Activated CD4-positive, alpha-beta T cell treated with anti-CD3 and anti-CD28 coated beads for 24 hours (primary cell): ENCODE data around the gene MRPL14.
"Not testable (repeated sequence)": the region's sequence is repeated elsewhere in the genome, so short reads cannot be mapped to it uniquely, and the experiment has no call there.

ENCODE experiments used
- DNase-seq, 2 donors: peaks; one replicate each; pipeline ENCODE4 v3.0.0-alpha.2; 2020; ENCODE audit warnings: low read depth in 2 of 2

Gene MRPL14

DNA sequence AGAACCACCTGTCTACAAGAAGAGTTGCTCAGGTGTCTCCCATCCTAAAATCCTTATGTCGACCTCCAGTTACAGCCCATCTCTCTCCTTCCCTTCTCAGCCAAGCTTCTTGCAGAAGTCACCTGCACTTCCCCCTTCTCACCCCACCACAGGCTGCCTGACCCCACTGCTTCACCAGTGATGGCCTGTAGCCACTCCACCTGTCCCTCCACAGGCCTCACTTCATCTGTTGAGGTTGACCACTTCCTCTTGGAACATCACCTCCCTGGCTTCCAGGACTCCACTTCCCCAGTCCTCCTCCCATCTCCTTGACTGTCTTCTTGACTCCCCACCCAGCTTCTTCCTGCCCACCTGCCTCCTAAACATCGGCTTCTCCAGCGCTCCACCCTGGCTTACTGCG, 25.4 kb downstream of the MRPL14 start:
- DNase-seq, result no peak

DNA sequence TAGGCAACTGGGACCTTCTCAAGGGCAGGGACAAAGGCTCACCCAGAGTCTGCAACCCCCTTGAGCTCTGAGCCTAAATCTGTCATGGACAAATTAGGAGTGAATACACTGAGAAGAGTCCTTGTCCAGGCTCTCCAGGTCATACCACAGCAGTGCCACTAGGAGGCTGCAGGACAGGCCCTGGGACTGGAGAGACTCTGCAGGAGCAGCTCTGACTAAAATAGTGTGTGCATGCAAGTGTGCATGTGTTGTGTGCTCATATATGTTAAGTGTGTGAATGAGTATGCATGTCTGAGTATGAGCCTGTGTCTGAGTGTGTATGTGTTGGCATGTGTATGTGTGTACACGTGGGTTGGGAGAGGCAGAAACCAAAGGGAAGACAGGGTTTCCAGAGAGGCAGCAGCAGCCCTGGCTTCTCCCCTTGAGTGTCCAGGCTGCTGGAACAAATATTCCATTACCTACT, 27.1 kb downstream of the MRPL14 start:
- DNase-seq, result no peak

DNA sequence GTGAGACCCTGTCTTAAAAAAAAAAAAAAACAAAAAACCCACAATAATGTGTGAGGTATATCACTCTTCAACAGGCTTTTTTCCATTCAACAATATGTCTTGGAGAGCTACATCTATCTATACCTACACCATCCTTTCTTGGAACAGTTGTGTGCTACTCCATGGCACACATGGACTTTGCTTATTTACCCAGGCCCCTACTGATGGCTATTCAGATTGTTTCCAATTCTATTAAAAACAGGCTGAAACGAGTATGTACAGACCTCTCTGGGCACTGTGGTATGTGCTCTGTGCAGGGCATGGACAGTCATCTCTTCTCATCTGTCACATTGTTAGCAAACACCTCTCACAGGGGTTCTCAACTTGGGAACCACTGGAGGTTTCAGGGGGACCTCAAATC, 28.1 kb downstream of the MRPL14 start:
- no peak for DNase-seq

DNA sequence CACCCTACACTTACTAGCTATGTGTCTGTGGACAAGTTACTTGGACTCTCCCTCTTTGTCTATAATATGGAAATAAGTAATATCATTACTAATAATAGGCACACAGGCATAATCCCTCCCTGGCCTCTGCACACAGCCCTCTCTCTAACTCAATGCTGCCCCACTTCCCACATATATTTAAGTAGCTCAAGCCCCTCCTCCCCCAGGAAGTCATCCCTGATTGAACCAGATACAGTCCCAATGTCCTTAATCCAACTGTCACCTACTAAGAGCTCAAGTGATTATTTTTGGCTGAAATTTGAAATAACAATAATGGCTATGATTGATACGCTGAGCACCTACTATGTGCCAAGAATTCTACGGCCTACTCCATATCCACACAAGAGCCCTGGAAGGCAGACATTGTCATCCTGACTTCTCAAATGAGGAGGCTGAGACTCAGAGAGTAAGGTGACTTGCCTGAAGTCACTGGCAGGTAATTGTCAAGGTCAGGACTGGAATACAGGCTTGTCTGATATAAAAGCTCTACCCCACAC, 29.4 kb downstream of the MRPL14 start:
- no peak for DNase-seq

DNA sequence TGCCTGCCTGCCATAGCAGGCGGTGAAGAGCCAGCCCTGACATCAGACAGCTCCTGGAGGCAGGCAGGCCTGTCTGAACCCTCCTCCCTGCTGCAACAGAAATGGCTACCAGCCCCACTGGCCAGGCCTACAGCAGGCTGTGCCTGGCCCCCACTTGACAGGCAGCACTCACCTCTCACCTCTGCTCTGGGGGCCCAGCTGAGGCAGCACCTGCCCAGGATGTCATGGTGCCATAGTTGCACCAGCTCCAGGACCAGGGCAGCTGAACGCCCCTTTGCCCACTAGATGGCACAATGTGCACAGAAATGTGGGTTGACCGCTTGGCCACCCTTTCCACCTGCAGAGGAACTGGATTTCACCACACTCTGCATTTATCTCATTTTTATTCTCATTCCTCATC, 30.6 kb downstream of the MRPL14 start:
- peak; percentile 57 to 63 for DNase-seq

DNA sequence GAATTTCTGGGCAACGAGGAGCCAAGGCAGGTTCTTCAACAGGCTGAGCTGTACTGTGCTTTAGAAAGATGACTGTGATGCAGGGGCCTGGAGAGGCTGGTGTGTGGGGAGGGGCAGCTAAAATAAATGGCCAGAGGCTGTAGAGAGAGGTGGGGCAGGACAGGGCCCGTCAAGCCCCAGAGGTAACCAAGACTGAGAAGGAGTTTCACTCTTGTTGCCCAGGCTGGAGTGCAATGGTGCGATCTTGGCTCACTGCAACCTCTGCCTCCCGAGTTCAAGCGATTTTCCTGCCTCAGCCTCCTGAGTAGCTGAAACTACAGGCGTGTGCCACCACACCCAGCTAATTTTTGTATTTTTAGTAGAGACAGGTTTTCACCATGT, 32.0 kb downstream of the MRPL14 start:
- not testable (repeated sequence) for DNase-seq

DNA sequence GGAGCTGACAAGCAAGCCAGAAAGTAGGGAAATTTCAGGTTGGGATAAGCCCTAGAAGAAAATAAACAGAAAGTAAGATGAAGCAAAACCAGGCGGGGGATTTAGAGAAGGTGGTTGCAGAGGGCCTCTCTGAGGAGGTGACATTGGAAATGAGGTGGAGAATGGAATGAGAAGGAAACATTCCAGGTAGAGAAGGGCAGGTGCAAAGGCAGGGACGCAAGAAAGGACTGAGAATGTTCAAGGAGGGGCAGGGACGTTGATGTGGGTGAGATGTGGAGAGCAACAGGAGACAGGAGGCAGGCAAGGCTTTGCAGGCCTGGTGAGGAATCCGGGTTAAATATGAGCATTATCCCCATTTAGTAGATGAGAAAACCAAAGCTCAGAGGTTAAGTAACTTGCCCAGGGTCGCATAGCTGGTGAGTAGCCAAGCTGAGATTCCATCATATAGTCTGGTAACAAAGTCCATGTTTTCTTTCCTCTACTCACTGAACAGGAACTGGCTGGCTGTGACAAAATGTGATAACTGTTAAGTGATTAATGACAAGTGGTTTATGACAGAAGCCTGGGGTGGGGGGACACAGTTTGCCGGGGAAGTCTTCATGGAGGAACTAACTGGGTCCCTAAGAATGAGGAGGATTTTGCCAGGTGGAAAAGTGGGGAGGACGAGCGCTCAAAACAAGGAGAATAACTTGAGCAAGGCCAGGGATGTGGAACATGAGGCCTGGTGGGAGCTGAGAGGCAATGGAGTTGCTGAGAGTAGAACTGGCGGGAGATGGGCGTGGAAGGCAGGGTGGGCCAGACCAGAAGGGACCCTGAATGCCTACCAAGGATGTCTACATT, 32.6 kb downstream of the MRPL14 start:
- no peak for DNase-seq

DNA sequence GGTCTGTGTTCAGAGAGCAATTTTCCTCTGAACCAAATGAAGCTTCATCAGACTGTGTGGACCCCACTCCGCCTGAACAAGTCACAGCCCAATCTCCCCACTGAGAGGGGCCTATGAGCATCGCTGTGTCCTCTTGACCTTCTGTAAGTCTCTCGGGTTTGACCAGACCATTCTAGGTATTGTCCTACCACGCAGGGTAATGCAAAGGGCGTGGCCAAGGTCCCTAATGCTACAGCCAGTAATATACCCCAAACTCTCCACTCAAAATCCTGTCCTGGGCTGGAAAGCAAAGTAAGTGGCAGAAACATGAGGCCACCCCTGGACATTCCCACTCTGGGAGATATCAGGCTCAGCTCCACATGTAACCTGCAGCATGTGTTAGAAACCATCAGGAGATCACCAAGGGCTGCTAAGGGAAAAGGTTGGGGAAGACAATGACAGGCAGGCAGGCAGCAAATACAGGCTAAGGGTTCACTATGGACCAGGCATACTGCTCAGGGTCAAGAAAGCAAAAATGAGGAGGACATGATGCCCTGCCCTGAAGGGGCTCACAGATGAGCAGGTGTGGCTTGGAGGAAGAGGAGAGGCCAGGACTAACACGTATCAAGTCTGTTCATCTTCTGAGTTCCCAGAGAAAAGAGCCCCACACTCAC, 33.4 kb downstream of the MRPL14 start:
- no peak for DNase-seq

DNA sequence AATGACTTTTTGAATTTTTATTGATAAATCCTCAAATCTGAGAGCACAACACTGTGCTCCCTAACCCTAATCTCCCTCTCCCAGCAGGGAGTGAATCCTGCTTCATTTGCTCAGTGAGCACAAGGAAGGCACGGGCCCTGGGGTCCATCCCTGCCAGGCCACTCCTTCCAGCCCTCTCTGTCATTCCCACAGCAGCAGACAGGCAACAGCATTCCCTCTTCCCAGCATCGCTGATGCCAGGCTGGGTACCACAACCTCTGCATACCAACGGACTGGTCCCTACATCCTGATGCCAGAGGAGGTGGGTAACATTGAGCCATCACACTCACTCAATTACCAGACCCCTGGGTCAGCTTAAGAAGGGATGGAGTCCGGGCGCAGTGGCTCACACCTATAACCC, 34.2 kb downstream of the MRPL14 start:
- DNase-seq, result no peak

DNA sequence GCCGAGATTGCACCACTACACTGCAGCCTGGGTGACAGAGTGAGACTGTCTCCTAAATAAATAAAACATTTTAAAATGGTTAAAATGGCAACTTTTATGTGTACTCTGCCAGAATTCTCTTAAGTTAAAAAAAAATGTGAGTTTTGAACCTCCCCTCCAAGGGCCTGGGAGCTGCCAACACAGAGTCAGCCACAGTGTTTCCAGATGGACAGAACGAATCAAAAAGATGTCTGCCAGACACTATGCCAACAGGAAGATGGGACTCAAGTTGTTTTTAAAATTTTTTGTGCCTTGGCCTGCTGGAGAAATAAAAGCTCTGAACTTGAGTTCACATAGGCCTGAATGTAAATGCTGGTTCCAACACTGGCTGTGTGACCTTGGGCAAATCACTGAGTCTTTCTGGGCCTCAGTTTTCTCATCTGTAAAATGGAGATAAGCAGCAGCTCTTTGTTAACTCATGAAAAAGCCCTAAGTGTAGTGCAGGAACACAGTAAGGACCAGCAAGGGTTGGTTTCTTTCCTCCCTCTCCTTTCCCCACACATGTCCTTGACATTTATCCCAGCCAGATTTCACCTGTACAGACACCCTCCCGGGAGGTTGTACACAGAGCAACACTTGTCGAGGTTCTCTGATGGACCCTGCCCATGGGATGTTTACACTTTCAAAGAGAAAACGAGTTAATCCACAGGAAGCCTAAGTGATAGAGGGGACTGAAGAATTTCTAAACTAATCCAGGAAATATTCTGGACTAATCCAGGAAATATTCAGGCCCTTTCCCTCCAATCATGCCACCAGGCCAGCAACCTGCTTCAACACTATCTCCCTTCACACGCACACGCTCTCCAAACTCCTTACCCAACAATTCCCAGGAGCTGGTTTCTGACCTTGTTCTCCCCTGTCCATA, 35.0 kb downstream of the MRPL14 start:
- no peak for DNase-seq

DNA sequence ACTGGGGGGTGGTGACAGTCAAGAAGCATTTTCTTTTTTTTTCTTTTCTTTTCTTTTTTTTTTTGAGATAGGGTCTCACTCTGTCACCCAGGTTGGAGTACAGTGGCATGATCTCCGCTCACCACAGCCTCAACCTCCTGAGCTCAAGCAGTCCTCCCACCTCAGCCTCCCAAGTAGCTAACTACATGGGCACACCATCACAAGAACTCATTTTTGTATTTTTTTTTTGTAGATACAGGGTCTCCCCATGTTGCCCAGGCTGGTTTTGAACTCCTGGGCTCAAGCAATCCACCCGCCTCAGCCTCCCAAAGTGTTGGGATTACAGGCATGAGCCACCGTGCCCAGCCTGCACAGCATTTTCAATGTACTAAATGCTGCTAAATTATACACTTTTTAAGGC, 35.9 kb downstream of the MRPL14 start:
- DNase-seq, result not testable (repeated sequence)

DNA sequence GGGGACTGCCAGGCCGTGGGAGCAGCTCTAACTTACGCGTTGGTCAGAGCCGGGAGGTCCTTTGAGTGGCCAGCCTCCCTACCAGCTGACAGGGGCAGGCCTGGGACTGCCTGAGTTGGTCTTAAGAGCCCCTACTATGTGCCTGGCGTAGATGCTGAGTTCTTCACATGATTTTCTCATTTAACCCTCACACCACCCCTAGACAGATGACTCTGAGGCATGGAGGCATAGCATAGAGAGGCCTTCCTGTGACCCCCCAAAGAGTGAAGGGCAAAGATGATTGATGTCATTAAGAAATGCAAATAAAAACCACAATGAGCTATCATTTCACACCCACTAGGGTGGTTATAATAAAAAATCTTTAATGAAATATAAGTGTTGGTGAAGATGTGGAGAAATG, 36.8 kb downstream of the MRPL14 start:
- no peak for DNase-seq

DNA sequence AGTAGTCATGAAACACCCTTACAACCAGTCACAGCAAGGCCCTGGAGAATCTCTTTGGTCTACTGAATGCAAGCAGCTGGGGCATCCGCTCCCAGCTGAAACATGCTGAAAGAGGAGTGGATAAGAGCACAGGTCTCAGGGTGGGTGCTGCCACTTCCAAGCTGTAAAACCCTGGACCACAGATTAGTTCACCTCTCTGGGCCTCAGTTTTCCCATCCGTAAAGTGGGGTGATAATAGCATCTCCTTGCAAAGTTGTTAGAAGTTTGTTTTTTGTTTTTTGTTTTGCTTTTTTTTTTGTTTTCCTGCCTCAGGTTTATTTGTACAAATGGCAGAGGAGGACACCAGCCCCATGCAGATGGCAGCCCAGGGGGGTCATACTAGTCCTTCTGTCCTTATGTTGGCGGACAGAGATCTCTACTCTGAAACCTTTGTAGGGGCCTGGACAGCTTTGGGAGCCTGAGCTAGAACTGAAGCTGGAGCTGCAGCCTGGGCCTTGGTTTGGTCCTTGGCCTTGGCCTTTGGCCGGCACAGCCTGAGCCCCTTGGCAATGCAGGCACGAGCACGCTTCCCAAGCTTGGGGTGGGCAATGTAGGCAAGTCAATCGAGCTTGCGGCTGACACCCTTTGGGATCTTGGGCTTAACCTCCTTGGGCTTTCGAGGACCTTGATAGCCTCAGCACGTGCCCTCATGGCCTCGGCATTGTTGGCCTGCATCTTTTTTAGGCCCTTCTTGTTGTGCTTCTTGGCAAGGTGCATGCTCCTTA, 38.2 kb downstream of the MRPL14 start:
- DNase-seq, result no peak

DNA sequence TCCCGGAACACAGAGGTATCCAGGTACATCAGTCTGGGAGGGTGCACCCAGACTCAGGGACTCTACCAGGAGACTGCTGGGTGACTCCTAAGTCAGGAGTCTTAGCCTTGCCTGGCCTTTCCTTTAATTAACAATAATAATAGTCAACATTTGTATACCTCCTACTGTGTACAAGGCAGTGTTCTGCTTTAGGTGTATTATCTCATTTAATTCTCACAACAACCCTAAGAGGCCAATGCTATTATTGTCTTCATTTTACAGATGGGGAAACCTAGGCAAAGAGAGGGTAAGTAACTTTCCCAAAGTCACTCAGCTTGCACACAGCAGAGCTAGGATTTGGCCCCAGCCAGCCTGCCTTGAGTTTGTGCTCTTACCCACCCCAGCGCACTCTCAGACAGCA, 39.6 kb downstream of the MRPL14 start:
- no peak for DNase-seq

DNA sequence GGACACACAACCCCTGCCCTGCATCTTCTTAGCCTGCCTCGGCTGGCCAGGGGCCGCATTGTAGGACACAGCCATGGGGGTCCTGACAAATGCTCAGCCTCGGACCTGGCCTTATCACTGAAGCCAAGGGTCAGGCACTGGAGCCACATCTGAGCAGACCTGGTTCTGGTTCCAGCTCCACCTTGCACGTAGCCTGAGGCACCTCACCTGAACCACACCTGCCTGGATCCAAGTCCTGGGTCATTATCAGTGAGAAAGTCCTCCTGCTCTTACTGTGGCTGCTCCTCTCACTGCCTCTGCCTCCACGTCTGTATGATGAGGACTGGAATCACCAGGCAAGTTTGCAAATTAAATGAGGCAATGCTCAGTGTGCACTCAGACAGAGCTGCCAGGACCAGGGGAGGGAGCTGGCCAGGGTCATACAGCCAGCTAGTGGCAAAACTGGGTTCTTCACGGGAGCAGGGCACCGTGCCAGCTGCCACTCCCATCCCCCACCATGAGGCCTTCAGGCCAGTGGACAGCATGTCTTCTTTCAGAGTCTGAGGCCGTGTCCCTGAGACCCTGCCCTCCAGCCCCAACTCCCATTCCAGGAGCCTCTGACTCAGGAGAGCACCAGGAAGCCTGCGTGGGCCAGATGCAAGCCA, 40.2 kb downstream of the MRPL14 start:
- no peak for DNase-seq

DNA sequence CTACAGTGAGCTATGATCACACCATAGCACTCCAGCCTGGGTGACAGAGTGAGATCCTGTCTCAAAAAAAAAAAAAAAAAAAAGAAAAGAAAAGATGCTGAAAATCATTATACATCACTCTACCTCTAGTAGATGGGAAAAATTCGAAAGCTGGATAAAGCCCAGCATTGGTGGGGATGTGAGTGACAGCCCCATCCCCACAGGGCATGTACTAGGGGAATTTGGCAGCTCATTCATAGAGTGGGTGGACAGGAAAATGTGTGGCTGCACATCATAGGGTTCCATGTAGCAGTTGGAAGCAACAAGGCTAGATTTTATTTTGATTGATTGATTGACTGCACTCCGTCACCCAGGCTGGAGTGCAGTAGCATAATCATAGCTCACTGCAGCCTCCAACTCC, 42.0 kb downstream of the MRPL14 start:
- DNase-seq, result no peak

DNA sequence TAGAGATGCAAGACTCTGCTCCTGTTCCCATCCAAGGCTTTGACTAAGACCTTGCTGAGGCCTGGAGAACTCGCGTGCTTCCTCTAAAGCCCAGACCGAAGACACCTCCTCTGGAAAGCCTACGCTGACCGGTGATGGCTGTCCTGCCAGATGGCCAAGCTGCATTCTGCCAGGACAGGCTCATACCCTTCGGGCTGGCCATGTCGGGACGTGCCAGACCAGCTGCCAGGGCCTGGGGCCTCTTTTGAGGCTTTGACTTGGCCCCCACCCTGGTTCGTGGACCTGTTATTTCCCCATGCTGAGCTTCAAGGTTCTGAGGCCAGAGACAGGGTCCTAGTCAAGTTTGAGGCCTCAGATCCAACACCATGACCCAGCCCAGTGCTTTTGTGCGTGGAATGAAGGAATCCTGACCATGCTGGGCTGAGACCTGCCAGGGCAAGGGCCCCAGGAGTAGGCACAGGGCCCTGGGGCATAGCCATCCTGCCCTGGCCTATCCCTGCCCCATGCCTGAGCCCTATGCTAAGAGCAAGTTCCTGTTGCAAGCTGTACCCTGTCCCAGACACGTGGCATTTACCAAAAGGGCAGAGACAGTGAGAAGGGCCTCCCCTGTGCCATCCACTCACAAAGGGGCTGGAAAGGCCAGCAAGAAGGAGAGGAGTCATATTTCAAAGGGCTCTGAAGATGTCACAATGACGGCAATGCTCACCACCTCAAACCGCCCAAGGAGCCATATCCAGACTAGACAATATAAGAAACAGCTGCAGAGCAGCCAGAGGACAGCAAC, 42.8 kb downstream of the MRPL14 start:
- DNase-seq, result no peak

DNA sequence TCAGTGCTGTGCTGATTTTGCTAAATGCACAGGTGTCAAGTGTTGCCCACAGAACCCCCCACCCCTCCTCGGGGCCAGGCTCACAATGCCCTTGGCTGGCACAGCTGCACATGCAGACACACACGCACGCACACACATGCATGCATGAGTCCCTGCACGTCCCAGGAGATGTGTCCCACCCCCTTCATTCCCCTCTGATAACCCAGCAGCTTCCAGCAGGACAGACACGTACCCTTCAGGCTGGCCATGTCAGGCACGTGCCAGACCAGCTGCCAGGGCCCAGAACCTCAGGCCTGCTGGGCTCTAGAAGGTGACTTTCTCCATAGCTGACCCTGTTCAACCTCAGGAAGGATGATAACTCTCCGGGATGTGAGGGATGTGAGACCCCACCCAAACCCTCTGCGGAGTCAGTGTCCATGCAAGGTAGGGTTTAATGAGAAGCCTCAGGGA, 44.4 kb downstream of the MRPL14 start:
- DNase-seq, result no peak

DNA sequence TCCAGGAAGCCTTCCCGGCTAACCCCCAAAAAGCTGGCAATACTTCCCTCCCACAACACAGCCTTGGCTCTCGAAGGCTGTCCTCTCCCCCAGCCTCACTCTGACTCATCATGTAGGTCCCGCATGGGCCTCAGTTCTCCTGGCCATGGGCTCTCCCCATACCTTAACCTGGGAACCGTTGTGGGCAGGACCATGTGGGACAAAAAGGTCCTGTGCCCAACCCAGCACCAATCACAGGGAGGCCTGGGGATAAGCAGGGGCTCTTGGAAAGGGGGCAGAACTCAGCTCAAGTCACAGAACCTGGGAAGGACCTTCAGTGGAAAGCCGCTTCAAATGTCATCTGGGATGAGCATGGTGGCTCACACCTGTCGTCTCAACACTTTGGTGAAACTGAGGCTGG, 45.5 kb downstream of the MRPL14 start:
- no peak for DNase-seq
